ENCODE measurements around the gene NNT. TPM values are rescaled to one million over a fixed set of nuclear protein-coding genes. Genes with fewer than 3 reads are reported as not detected.

Gene NNT
- total and polyA plus RNA-seq, 2 of the 8 experiments (the other 6 are each of a cell fraction or from before 2014, with no cell fraction given), result 11.0 to 22.2 TPM

- Histone ChIP-seq H3K4me3 (ENCODE audit: extremely low read depth in 1 of 4, insufficient read depth in 2 of 4, low read depth in 3 of 4, low read length in 4 of 4) (no peak overlapping the region), H3K36me3 (ENCODE audit: control insufficient read depth in 2 of 4, insufficient read depth in 4 of 4, low read length in 3 of 4) (no peaks in the 10 kb centered on the region), H2BK5ac (ENCODE audit: low read depth, low read length) (no peak overlapping the region), H4K5ac (ENCODE audit: insufficient read length, low read depth, low read length) (no peak overlapping the region), H2BK120ac (replicated peaks; ENCODE audit: low read depth, low read length) (no peak overlapping the region), H3K27ac (ENCODE audit: low read depth, low read length) (no peak overlapping the region), H3K14ac (ENCODE audit: insufficient read length) (no peak overlapping the region), H2BK15ac (ENCODE audit: low read length) (no peak overlapping the region), H3K9ac (replicated peaks in 1 of 4; ENCODE audit: extremely low read depth in 1 of 4, low read depth in 3 of 4, low read length in 3 of 4) (no peak overlapping the region), H3K4me2 (ENCODE audit: insufficient read depth in 1 of 2, low read depth in 2 of 2, low read length in 2 of 2) (no peak overlapping the region), H3K23ac (ENCODE audit: insufficient read length) (no peak overlapping the region), H3K79me2 (ENCODE audit: control insufficient read depth in 1 of 2, insufficient read depth in 2 of 2, low read length in 2 of 2) (no peaks in the 10 kb centered on the region), H2AFZ (ENCODE audit: low read length) (no peak overlapping the region), H3K4me1 (replicated peaks in 1 of 4; ENCODE audit: control insufficient read depth in 3 of 4, insufficient read depth in 4 of 4, low read length in 3 of 4) (no peaks in the 10 kb centered on the region), H4K91ac (replicated peaks; ENCODE audit: insufficient read length, low read length) (no peak overlapping the region), H3K79me1 (ENCODE audit: low read depth, low read length) (no peaks in the 10 kb centered on the region), H3K18ac (ENCODE audit: extremely low read depth, low read length) (no peak overlapping the region), H3K9me3 (ENCODE audit: insufficient read depth in 2 of 2, low read depth in 1 of 2, low read length in 1 of 2) (no peaks in the 10 kb centered on the region), H2BK20ac (ENCODE audit: low read length) (no peak overlapping the region), H2BK12ac (ENCODE audit: low read depth, low read length) (no peak overlapping the region), H3K56ac (replicated peaks; ENCODE audit: insufficient read length, low read depth, low read length) (no peak overlapping the region), H4K20me1 (replicated peaks in 1 of 2; ENCODE audit: control insufficient read depth in 1 of 2, insufficient read depth in 2 of 2, low read length in 2 of 2) (no peaks in the 10 kb centered on the region), H4K8ac (ENCODE audit: extremely low read depth, insufficient read depth, low read length) (no peak overlapping the region), H3K4ac (replicated peaks; ENCODE audit: insufficient read length, low read depth, low read length) (no peak overlapping the region), H2AK5ac (ENCODE audit: low read depth, low read length) (no peak overlapping the region), H3K23me2 (ENCODE audit: low read depth, low read length) (no peaks in the 10 kb centered on the region), H3K27me3 (replicated peaks in 1 of 4; ENCODE audit: control insufficient read depth in 3 of 4, extremely low read depth in 1 of 4, insufficient read depth in 3 of 4, low read length in 3 of 4) (no peaks in the 10 kb centered on the region)
- CTCF ChIA-PET (ENCODE audit: partially characterized antibody), result interaction anchor here (0.8 to 1.8 kb wide), 4 partner anchors 39 to 632 kb away, joined by 3 to 19 read pairs (median 3); no protein-coding TSS in a partner anchor
- TF ChIP-seq PHF8 (conservative IDR thresholded peaks at IDR 0.05; ENCODE audit: low read depth, low read length), result no peak
- no peak for TF ChIP-seq SAP30 (IDR thresholded peaks at IDR 0.05; ENCODE audit: insufficient read depth, insufficient replicate concordance, low read length)
- no peak for TF ChIP-seq TAF1 (IDR thresholded peaks at IDR 0.05; ENCODE audit: low read depth, low read length)
- no peak for TF ChIP-seq E2F6 (IDR thresholded peaks at IDR 0.05)
- TF ChIP-seq SP1 (IDR thresholded peaks at IDR 0.05; ENCODE audit: low read depth, low read length), result no peak
- TF ChIP-seq BCL11A (IDR thresholded peaks at IDR 0.05; ENCODE audit: low read depth in 2 of 2, low read length in 2 of 2), result no peak
- TF ChIP-seq JUN (IDR thresholded peaks at IDR 0.05; ENCODE audit: low read depth, low read length), result no peak
- TF ChIP-seq MAFK (IDR thresholded peaks at IDR 0.05; ENCODE audit: low read depth, low read length), result no peak
- TF ChIP-seq CREB1 (IDR thresholded peaks at IDR 0.05), result no peak
- DNase-seq (ENCODE audit: low read depth in 1 of 2, low spot score in 2 of 2), result no peak
- POLR2A ChIA-PET (ENCODE audit: partially characterized antibody), result no interaction called here
- 89% methylated on average over 1 of the region's 1 CpG; no CpG with 5 or more reads in 1 of the 2 experiments for WGBS, 2 experiments (ENCODE audit: extremely low coverage in 1 of 2, insufficient coverage in 1 of 2, insufficient read length in 1 of 2, insufficient replicate concordance in 2 of 2, low coverage in 1 of 2, low lambda C conversion rate in 2 of 2, missing lambda C conversion rate in 1 of 2)
- FAIRE-seq, result no peak
These were observed 128.6 kb downstream of the NNT start for GRCh38 chr5:43731573-43731972.
